SHP77 treated with DMSO at 0.1 percent for 48 hours (cell line): ENCODE results near the gene LAMP5.

Experiments
- DNase-seq: peaks from one replicate; lab custom pipeline; 2025; lab: John Stamatoyannopoulos, UW

Gene LAMP5

DNA sequence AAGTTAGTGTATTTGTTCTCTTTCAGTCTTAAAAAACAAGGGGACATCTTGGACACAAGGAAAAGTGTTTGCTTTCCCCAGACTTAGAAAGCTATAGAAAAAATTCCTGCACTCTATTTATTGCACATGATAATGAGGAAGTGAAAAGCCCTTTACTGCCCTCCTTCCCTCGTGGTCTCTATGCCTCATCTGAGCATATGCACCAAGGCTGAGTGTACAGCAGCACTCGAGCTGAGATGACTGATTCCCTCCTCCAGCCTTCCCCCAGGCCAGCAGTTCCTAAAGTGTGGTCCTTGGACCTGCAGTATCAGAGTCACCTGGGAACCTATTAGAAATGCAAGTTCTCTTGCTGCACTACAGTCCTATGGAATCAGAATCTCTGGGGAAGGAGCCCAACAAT is 14.3 kb upstream of the LAMP5 start:
- DNase-seq = no peak

DNA sequence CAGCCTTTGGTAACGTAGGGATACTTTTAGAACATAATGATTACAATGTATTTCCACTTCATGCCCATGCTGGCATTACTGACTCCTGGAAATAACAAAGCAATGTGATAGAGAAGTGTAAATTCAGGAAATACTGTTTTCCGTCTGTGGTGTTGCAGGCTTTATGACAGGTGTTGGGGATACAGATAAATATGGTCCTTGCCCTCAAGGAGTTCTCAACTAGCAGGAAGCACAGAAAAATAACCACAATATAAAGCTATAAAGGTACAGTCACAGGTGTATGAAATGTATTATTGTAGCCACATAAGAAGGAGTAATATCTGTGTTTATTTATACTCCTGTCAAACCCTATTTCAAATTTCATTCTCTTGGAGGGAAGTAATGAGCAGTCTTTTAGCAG is 12.9 kb upstream of the LAMP5 start:
- no peak for DNase-seq

DNA sequence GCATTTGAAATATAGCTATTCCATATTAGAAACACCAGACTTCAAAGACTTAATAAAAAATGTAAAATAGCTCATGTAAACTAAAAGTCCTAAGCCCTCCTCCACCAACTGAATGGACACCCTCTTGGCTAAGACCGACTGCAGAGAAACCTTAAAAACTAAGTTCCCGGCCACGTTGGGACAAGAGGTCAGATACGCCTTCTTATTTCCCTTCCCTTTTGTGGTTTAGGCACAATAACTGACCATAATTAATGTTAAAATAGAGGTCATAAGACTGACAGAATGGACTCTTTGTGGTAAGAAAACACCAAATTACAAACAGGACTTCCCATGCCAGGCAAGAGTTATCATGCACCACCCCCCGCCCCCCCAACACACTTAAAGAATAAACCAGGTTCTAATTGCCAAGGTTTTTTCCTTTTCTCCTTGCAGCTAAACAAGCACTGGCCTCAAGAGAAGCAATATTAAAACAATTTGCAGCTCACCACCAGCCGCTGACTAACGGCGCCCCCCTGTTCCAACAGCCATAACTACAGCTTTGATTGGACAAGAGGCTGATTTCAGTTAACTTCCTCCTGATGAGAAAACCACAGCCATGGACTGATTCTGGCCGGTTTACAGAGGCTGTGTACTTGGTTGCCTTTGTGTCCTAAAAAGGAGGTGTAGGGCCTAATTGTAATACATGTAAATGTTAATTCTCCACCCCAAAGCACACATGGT is 10.7 kb upstream of the LAMP5 start:
- DNase-seq = no peak

DNA sequence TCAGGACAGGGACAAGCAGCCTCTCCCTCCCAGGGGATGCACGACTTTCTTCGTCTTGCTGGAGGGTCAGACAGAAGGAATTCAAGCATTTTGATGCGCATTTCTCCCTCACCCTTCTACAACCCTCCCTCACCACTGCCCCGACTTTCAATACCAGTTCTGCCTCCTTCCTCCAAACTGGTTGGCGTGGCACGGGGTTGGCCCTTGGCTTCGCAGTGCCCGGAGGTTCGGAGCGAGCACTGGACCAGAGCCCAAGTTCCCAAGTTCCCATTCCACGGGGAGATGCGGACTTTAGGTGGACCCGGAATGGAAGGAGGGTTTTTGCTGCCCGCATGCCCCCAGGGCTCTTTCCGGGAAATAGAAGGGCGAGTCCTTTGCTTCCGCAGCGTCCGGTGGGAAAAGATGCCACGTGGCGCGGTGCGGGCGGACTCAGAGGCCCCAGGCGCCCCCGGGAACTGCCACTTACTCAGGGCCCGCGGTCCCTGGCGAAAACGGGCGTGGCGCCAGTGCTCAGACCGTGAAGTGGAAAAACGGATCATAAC is 8.0 kb upstream of the LAMP5 start:
- no peak for DNase-seq

DNA sequence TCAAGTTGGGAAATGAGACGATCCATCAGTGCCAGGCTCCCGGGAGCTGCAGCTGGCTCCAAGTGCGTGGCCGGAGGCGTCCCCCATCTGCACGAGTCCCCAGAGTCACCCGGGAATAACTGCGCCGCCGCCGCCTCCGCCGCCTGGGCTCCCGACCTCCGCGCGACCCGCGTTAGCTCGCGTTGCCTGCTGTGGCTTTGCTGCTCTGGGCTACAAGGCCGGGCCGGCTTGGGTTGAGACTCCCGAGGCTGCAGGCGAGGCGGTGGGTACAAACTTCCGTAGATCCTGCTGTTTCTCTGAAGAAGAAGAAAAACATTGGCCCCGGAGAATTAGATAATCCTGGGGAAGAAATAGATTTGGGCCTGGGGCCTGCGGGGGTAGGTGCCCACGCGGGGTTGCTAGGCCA is 7.4 kb upstream of the LAMP5 start:
- DNase-seq = no peak

DNA sequence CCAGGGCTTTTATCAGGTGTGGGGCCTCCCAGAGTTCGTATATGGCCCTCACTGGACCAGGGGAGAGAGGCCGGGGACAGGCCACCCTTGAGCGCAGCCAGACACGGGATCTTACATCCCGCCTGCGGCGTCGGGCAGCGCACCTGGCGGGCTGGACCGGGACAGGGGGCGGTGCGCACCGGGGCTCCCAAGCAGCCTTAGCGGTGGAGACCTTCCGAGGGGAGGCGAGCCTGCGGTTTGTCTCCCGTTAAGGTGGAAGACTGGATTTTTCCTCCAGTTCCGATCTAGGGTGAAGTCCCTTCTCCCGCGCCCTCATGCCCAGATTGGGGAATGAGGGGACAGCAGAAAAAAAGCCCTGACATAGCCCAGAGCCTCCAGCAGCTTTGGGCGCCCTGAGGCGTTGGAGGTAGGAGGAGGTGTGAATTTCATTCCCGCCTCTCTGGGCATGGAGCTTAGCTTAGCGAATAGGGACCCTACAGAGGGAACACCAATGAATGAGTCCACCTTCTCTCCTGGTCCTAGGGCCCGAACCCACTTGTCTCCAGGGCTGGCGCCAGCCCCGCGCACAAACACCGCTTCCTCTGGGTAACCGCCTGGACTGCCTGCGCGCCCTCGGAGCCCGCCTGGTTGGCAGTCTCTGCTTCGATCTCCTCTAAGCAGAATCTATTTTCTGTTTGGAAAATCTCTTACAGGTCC is 6.7 kb upstream of the LAMP5 start:
- DNase-seq = no peak

DNA sequence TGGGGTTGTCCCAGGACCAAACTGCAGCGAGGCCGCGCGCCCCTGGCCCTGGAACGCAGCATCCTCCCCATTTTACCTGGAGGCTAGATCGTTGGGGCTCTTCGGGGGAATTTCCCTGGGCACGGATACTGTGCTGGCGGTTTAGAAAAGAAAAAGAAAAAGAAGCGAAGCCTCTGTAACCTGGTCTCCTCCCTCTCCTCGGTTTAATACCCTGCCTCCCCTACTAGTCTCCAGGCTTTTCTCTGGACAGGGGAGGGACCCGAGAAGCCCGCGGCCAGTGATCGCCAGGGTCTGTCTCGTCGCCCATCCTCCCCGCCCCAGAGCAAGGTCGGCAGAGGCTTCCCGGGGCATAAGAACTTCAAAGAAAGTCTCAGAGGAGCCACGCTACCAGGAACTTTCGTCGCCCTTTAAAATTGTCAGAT is 6.1 kb upstream of the LAMP5 start:
- no peak for DNase-seq

DNA sequence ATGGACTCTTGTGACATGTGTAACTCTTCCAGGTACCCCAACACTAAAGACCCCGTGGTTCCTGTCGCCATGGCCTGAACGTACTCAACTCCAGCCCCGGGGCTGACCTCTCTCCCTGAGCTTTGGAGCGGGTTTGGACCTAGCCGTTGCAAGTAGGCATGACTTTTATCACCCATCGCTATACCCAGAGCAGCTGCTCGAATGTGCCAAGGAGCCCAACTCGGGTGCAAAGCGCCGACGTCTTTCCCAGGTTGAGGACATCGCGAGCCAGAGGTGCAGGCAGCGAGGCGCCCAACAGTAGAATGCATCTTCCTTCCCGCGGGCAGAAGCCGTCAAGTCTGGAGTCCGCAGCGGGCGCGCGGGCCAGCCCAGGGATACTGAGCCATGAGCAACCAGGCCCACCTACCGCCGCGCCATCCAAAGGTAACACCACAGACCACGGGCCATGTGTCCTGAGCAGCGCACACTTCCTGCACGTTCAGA is 5.7 kb upstream of the LAMP5 start:
- DNase-seq = no peak

DNA sequence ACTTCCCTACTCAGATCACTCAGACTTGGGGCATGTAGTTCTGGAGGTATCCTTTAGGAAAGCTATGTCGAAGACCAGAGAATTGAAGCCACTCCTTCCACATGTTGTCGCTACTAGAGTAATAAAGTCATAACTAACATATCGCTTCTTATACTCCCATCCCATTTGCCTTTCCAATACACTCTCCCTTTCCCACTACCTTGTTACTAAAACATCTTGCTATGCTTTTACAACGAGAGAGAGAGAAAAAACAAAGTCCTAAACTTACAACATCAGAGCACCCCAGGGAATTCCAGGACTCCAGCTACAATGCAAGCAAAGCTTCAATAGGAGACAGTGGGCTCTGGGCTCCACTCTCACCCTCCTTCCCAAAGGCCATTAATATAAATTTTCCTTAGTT is 5.1 kb upstream of the LAMP5 start:
- no peak for DNase-seq

DNA sequence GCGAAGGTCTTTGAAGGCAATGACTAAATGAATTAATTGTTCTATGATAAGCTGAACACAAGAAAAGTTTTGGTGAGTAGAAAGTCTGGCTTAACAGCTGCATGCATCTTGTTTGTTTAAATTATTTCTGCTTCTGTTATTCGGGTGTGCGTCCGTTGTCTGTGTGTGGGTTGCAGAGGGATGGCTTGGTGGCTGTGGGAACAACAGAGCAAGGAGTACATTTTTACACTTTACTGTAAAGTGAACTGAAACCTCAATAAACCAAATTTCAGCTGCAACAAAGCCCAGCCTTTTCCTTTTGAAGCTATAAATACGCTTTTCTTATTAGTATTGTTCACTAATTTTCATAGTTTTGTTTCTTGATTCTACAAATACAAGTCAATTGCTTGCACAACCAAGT is 3.5 kb upstream of the LAMP5 start:
- DNase-seq = no peak

DNA sequence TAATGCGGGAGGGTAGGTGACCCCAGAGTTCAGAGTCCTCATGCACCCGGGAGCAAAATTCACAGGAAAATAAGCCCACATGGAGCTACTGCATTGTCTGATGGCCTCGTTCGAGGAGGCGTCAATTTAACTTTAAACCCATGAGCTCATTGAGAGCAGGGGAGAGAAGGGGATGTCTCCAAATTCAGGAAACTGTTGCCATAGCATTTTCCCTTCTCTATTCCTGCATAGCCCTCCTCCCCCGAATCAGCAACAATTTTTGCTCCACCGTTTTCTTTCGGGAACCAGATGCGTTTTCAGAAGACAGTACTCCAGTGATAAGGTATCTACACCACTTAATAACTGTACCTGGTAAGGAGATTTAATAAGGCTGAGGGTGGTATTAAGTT is 324 bp upstream of the LAMP5 start:
- DNase-seq = no peak

DNA sequence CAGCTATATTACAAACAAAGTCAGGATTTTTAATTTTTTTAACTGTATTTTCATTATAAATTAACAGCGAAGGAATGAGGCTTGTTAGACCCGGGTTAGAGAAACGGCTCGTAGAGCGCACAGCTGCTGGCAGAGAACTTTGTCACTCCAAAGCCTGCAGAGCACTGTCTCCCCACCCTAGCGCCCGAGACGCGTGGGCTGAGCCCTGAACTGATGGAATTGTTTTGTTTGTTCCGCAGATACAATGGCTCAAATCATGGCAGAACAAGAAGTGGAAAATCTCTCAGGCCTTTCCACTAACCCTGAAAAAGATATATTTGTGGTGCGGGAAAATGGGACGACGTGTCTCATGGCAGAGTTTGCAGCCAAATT is 810 bp downstream of the LAMP5 start:
- no peak for DNase-seq

DNA sequence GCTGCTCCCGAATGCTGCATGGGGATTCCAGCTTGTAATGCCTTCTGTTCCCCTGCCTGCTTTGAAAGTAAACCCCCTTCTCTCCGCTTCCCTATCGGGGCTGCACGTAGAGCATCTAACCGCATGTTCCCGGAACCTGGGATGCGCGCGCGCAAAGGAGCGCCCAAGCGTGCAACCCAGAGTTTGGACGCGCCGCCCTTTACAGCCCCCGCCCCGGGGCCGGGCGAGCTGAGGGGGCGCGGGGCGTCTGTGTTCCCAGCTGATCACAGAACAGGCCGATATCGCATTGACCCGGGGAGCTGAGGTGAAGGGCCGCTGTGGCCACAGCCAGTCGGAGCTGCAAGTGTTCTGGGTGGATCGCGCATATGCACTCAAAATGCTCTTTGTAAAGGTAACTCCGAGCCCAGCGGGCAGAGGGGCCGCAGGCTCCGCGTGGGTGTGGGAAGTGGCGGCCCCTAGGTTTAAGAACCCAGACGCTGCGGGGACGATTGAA is 1.4 kb downstream of the LAMP5 start:
- DNase-seq = no peak

DNA sequence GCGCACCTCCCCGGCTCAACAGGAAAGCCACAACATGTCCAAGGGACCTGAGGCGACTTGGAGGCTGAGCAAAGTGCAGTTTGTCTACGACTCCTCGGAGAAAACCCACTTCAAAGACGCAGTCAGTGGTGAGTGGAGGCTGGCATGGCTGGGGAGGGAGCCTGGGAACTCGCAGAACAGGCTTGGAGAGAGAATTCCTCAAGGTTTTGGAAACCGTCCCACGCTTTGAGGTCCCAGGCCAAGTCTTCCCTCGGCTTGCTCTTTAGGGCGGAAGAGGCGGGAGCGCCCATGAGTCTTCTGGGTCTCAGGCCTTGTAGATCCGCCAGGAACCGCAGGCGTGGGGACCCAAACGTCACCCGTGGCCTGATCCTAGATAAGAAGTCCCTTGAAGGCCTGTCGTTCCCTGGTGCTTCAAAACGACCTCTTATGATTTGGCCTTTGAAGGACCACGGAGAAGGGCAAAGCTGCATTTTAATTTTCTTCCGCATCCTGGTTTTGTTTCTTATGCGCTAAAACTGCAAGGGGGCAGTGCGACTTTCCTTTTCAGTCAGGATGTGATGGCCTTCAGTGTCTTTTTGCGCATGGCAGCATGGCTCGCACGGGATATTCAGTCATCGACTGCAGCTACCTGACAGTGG is 2.0 kb downstream of the LAMP5 start:
- no peak for DNase-seq

DNA sequence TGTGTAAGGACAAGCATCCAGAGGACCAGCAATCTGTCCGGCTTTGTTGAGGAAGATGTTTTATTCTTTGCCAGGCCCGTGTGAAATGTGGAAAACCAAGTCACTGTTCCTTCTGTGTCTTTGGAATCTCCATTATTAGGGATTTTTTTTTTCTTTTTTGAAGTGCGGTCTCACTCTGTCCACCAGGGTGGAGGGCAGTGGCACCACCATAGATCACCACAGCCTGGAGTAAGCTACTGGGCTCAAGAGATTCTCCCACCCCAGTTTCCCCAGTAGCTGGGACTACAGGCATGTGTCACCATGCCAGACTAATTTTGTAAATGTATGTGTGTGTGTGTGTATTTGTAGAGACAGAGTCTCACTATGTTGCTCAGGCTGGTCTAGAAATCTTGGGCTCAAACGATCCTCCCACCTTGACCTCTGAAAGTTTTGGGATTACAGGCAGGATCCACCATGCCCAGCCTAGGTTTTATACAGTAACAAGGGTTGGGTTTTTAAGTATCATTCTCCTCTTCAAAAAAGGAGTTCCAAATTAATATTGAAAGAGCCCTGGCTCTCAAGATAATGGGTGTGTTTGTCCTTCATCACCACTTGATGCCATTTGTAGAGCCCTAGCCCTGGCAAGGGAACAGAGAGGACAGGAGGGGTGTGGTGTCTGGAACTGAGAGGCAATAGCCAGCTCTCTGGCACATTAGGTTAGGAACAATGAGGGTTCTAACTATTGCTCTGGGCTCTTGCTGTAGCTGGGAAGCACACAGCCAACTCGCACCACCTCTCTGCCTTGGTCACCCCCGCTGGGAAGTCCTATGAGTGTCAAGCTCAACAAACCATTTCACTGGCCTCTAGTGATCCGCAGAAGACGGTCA is 3.1 kb downstream of the LAMP5 start:
- no peak for DNase-seq

DNA sequence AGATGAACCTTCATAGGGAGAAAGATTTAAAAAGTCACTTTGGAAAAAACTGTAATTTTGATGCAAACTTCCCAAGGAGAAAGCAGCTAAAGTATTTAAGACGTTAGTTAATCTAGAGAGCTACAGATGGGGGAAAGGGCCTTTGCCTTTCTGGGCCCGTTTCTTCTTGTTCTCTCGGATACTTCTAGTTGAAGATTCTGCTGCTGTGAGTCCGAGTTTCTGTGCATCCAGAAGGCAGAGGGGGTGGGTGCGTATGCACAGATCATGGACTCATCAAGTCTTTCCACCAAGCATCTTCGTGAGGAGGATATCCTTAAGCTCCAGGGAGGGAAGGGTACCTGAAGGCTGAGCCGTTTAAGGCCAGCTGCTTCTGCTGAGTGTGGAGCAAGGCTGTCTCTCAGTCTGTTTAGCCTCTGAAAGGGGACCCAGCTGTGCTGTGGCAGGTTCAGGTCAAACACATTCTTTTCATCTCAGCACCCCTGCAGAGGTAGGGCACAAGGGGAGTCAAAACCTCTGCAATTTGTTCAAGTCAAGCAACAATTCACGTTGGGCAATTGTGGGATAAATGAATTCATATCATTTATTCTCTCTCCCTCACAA is 4.3 kb downstream of the LAMP5 start:
- DNase-seq = no peak

DNA sequence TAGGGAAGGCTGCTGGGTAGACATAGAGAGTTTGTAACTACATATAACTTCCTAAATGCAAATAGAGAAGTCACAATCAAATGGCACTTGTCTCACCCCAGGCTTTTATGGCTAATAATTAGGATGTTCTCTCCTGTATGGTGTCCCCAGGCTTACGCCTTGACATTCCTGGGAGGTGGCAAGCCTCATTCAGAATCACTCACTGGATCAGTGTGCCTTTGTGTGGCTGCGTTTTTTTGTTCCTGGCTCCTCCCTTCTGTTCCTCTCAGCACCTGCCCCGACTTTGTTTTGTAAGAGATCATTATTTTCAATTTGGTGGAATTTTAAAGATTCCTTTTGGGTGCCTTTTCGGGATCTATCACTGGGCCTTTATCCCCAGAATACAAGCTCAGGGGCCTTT is 5.7 kb downstream of the LAMP5 start:
- DNase-seq = no peak

DNA sequence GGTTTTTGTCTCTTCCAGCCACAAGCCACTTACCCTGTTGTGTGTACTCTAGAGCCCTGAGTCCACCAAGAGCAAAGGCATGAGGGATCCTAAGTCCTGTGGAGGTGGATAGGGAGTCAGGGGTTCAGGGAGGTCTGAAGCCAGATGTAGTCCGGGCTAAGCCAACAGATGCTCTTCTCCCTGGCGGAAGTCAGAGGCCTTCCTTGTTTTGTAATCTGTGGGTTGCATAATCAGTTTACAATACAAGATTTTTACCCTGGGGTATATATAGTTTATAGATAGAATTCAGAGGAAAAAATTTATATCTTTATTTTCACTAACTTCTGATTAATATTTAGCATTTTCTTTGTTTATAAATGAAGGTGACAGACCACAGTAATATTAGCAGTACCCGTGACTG is 9.2 kb downstream of the LAMP5 start:
- no peak for DNase-seq

DNA sequence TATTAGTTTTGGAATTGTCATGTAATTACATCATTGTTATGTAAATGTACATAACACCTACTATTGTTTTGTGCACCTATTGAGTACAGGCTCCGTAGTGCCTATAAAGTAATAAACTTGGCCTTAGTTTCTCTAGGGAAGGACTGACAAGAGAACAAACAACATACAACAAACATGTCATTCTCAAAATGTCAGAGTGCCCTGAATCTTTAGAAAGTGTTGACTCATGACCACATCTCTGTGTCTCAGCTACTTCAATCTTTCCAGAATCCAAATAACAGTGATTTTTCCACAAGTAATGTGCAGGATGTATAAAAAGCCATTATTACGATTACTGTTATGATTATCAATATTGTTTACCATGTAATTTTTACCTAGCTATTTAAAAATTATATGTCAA is 17.2 kb downstream of the LAMP5 start:
- DNase-seq = no peak

DNA sequence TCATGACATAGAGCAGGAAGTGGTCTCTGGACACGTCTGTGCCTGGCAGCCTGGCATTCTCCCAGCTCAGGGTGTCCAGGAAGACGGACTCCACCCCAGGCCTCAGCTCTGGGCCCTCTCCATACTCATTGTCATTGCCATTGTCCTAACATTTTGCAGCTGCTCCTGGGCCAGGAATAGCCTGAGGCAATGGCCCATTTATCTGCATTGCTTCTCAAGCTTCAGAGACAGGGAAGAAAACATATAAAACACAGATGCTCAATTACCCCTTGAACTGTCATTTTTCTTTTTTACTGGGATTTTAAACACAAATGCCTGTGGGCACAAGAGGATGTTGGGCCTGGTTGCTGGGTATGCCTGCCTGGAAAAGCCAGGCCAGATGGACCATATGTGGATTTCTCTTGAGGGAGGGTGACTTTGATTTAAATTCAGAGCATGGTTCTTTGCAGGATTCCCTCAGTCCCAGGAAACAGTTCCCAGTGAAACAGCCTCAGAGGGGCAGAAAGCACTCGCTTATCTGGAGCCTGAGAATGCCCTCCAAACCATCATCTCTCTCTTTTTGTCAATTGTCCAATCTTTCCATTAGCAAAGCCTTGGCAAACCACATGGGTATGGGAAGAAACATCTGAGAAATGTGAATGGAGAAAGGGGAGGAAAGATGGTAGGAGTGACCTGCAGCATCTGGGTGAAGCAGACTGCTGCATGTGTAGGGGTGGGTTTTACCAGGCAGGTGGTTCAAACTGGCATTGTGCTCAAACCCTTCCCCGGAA is 17.9 kb downstream of the LAMP5 start:
- DNase-seq = no peak

DNA sequence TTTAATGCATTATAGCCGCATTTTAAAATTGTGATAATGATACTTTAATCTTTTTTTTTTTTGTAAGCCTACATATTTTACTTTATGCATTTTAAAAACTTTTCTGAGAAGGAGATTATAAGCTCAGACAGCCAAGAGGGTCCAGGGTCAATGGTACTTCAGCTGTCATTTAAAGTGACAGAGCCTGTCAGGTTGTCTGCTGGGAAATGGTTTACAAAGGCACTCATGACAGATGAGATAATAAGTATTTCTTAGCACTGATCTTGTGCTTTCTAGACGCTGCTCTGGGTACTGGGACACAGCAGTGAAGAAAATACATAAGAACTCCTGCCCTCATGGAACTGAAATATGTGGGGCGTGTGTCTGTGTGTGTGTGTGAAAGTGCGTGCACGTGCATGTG is 19.6 kb downstream of the LAMP5 start:
- no peak for DNase-seq
